PC-9 (cell line): Measurements from ENCODE around the gene SLC25A28. TPM values are rescaled to one million over a fixed set of nuclear protein-coding genes. Genes with fewer than 3 reads are reported as not detected.

ENCODE experiments used
- BruUV-seq: library from RNA; stranded (reverse); fragments of 400-500 nt; replicated peaks from 2 replicates; lab custom pipeline; 2021; lab: Mats Ljungman, UMichigan
- CTCF ChIA-PET: fragments of 300-600 bp; sonication (Branson Sonifier 250); formaldehyde crosslinking; loops from one replicate; lab custom pipeline; 2022; ENCODE audit warnings: antibody characterized with exemption; lab: Charles Lee
- POLR2A ChIA-PET: fragments of 300-600 bp; sonication (Branson Sonifier 250); formaldehyde crosslinking; loops from one replicate; lab custom pipeline; 2022; ENCODE audit warnings: antibody characterized with exemption; ENCODE audit not compliant: unreplicated experiment; lab: Charles Lee
- DNase-seq, 2 experiments: peaks; one replicate each; pipeline versions ENCODE4 v3.0.0 to v3.0.0-alpha.2; 2015 to 2022; ENCODE audit warnings: mixed read lengths in 1 of 2
- H2AFZ ChIP-seq: fragments of 200-600 bp; sonication (generic); 2 replicates; pipeline ENCODE4 v1.8.1; 2017; ENCODE audit warnings: antibody characterized with exemption
- H3F3A ChIP-seq: fragments of 200-600 bp; sonication (generic); 2 replicates; pipeline ENCODE4 v1.8.1; 2017; ENCODE audit warnings: antibody characterized with exemption, mild to moderate bottlenecking, low read depth; ENCODE audit not compliant: insufficient read depth
- H3K27ac ChIP-seq: fragments of 200-600 bp; sonication (generic); 2 replicates; pipeline ENCODE4 v1.6.1; 2016; ENCODE audit warnings: mixed run types
- H3K27me3 ChIP-seq: fragments of 200-600 bp; sonication (generic); 2 replicates; pipeline ENCODE4 v1.6.1; 2016; ENCODE audit warnings: low read depth, mixed run types; ENCODE audit not compliant: insufficient read depth
- H3K36me3 ChIP-seq: fragments of 200-600 bp; sonication (generic); 2 replicates; pipeline ENCODE4 v1.6.1; 2016; ENCODE audit warnings: low read depth, mixed run types
- H3K4me1 ChIP-seq: fragments of 200-600 bp; sonication (generic); replicated peaks from 2 replicates; pipeline ENCODE4 v1.6.1; 2016; ENCODE audit warnings: mixed run types; ENCODE audit not compliant: insufficient read depth
- H3K4me2 ChIP-seq: fragments of 200-600 bp; sonication (generic); 2 replicates; pipeline ENCODE4 v1.6.1; 2017; ENCODE audit warnings: mixed run types
- H3K4me3 ChIP-seq: fragments of 200-600 bp; sonication (generic); 2 replicates; pipeline ENCODE4 v1.6.1; 2016; ENCODE audit warnings: mixed run types
- H3K79me2 ChIP-seq: fragments of 200-600 bp; sonication (generic); 2 replicates; pipeline ENCODE4 v1.6.1; 2017; ENCODE audit warnings: low read depth, mixed run types
- H3K9me2 ChIP-seq: fragments of 200-600 bp; sonication (generic); 2 replicates; pipeline ENCODE4 v1.8.1; 2017; ENCODE audit warnings: mild to moderate bottlenecking; ENCODE audit not compliant: insufficient read depth
- H3K9me3 ChIP-seq: fragments of 200-600 bp; sonication (generic); 2 replicates; pipeline ENCODE4 v1.8.1; 2016; ENCODE audit warnings: low read depth; ENCODE audit not compliant: insufficient read depth
- H4K20me1 ChIP-seq: fragments of 200-600 bp; sonication (generic); 2 replicates; pipeline ENCODE4 v1.8.1; 2017; ENCODE audit not compliant: insufficient read depth
- EZH2 ChIP-seq: fragments of 200-600 bp; sonication (generic); IDR thresholded peaks from 2 replicates; pipeline ENCODE4 v1.8.0; 2017; ENCODE audit warnings: antibody characterized with exemption, low read depth
- intact Hi-C: fragments of 100-400 bp; cut with micrococcal nuclease; formaldehyde crosslinking; loops from one replicate; pipeline ENCODE4 v1.10.0; 2022; ENCODE audit not compliant: unreplicated experiment
- total RNA-seq: library from RNA; stranded (reverse); gene quantifications from 2 replicates; pipeline ENCODE4 v1.2.3, GENCODE V29; 2021
- TF ChIP-seq, protein P1 (sequence below): fragments of 200-600 bp; sonication (generic); conservative IDR thresholded peaks from 2 replicates; pipeline ENCODE4 v1.6.1; 2017; ENCODE audit warnings: mixed run types, antibody characterized with exemption, mild to moderate bottlenecking, moderate library complexity

The SLC25A28 gene
- total RNA-seq, 1 experiment from 2014 or later = 17.6 TPM

DNA sequence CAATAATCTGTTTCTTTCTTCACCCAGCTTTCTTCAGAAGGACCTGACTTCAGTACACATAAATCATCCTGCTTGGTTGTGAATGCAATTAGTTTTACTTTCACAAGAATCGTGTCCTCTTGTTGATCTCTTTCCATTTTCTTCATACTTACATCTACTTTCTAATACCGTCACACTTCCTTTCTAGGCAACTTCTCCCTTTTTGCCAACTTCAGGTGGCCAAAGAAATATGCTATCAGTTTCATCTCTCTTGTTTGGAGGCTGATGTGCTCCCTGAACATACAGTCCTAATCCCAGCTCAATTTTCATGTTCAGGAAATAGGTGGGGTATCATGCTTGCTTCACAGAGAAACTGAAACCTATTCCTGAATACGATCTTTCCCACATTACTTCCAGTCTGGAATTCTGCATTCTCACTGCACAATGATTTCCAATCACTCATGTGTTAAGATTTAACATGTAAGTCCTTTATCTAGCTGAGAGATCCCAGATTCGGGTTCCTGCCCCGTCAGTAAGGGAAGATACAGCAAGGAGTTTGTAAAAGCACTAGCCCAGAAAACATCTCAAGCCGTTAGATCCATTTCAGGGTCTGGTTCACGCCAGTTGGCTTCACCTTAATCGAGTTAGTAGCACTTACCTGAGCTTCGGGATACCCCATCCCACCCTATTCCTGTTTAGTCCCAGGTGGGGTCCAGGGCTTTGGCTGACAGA, 994 bp downstream of the SLC25A28 start:
- H3K9me2 ChIP-seq = no peaks in the 10 kb centered on the region
- no peak for DNase-seq
- TF ChIP-seq, protein P1, sequence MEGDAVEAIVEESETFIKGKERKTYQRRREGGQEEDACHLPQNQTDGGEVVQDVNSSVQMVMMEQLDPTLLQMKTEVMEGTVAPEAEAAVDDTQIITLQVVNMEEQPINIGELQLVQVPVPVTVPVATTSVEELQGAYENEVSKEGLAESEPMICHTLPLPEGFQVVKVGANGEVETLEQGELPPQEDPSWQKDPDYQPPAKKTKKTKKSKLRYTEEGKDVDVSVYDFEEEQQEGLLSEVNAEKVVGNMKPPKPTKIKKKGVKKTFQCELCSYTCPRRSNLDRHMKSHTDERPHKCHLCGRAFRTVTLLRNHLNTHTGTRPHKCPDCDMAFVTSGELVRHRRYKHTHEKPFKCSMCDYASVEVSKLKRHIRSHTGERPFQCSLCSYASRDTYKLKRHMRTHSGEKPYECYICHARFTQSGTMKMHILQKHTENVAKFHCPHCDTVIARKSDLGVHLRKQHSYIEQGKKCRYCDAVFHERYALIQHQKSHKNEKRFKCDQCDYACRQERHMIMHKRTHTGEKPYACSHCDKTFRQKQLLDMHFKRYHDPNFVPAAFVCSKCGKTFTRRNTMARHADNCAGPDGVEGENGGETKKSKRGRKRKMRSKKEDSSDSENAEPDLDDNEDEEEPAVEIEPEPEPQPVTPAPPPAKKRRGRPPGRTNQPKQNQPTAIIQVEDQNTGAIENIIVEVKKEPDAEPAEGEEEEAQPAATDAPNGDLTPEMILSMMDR = no peak
- TF ChIP-seq EZH2 = no peak
- no peaks in the 10 kb centered on the region for H3K27me3 ChIP-seq
- BruUV-seq = TSS peak; percentile 55
- peak overlapping the region; percentile 95 for H3K4me2 ChIP-seq
- H4K20me1 ChIP-seq = no peaks in the 10 kb centered on the region
- H3K79me2 ChIP-seq = peaks cover 40% of the 10 kb centered on the region
- peaks cover 20% of the 10 kb centered on the region for H3K4me1 ChIP-seq
- no peaks in the 10 kb centered on the region for H3K36me3 ChIP-seq
- no peaks in the 10 kb centered on the region for H3K9me3 ChIP-seq
- intact Hi-C loops = loop anchor here (2.0 kb wide), 1 partner anchor 92 kb away; no protein-coding TSS in a partner anchor
- ChIA-PET POLR2A (interaction anchor here (0.6 kb wide), 1 partner anchor 89 kb away, joined by 4 read pairs; no protein-coding TSS in a partner anchor), CTCF (no interaction called here)
- H2AFZ ChIP-seq = peak overlapping the region; percentile 81
- H3F3A ChIP-seq = peaks cover 10% of the 10 kb centered on the region; the same call in 1 of the 2 replicates
- peak overlapping the region; percentile 89 for H3K4me3 ChIP-seq
- H3K27ac ChIP-seq = no peak overlapping the region

DNA sequence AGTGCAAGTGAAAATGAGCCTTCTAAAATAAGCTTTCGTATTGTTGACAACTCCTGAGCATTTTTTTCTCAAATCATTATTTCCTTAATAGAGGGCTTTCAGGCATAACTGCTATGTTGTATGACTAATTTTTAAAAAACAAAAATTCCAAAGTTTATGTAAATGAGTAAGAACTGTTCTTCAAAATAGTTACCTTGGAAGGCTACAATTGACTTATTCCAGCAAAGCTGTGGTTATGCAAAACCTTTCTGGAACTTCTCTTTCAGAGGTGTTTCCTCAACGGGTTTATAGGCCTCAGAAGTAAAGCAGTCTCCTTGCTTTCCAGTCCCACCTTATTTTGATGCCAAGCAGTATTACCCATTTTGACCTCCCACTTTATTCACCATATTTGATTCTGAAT, 2.5 kb downstream of the SLC25A28 start:
- TF ChIP-seq, protein P1 = no peak
- TF ChIP-seq EZH2 = no peak
- intact Hi-C loops = loop anchor here (2.0 kb wide), 1 partner anchor 93 kb away; no protein-coding TSS in a partner anchor
- no peaks in the 10 kb centered on the region for H3K9me3 ChIP-seq
- no peaks in the 10 kb centered on the region for H4K20me1 ChIP-seq
- no peak overlapping the region for H2AFZ ChIP-seq
- H3K79me2 ChIP-seq = peaks cover 40% of the 10 kb centered on the region
- BruUV-seq = no TSS peak
- no peak overlapping the region; the same call in 1 of the 2 replicates for H3K4me3 ChIP-seq
- H3F3A ChIP-seq = peaks cover 10% of the 10 kb centered on the region; the same call in 1 of the 2 replicates
- ChIA-PET CTCF (no interaction called here), POLR2A (no interaction called here)
- H3K27ac ChIP-seq = no peak overlapping the region
- no peak for DNase-seq
- peak overlapping the region; percentile 95 for H3K4me2 ChIP-seq
- H3K9me2 ChIP-seq = no peaks in the 10 kb centered on the region
- no peaks in the 10 kb centered on the region for H3K36me3 ChIP-seq
- no peaks in the 10 kb centered on the region for H3K27me3 ChIP-seq
- peaks cover 17% of the 10 kb centered on the region for H3K4me1 ChIP-seq

DNA sequence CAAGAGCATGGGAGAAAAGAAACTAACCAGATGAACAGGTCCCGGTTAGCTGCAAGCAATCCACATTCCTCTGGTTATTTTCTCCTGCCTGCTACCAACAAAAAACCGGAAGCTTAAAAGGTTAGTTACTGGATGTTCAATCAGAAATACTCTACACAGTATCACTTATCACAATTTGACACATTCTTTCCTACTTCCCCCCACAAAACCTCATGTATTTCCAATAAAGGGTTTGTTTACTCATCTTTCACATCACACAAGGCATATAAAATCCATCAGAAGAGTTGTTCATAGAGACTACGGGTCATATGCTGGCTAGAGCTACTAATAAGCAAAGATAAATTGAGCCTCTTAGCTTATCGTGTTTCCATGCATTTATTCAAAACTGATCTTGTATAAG, 4.8 kb downstream of the SLC25A28 start:
- H3K9me3 ChIP-seq = no peaks in the 10 kb centered on the region
- H2AFZ ChIP-seq = no peak overlapping the region
- peaks cover 40% of the 10 kb centered on the region for H3K79me2 ChIP-seq
- ChIA-PET POLR2A (no interaction called here), CTCF (interaction anchor here (0.6 kb wide), 2 partner anchors 117 to 230 kb away, joined by 3 to 4 read pairs; no protein-coding TSS in a partner anchor)
- DNase-seq = no peak
- no peaks in the 10 kb centered on the region for H3F3A ChIP-seq
- peaks cover 8% of the 10 kb centered on the region for H3K4me1 ChIP-seq
- no peak overlapping the region for H3K4me3 ChIP-seq
- BruUV-seq = no TSS peak
- no peaks in the 10 kb centered on the region for H3K9me2 ChIP-seq
- H3K27ac ChIP-seq = no peak overlapping the region
- no peak overlapping the region for H3K4me2 ChIP-seq
- H3K36me3 ChIP-seq = no peaks in the 10 kb centered on the region
- TF ChIP-seq EZH2 = no peak
- TF ChIP-seq, protein P1 = no peak
- intact Hi-C loops = no loop called here
- H3K27me3 ChIP-seq = no peaks in the 10 kb centered on the region
- no peaks in the 10 kb centered on the region for H4K20me1 ChIP-seq
